GM19468 (cell line): ENCODE data around the gene KLC4.
"Not testable (repeated sequence)": the region's sequence is repeated elsewhere in the genome, so short reads cannot be mapped to it uniquely, and the experiment has no call there.

Experiments
- ATAC-seq: cut with Tn5 transposase; IDR thresholded peaks from one replicate; pipeline ENCODE4 v1.9.1; 2021; ENCODE audit warnings: mild to moderate bottlenecking, moderate library complexity, moderate number of reproducible peaks; ENCODE audit not compliant: unreplicated experiment; ENCODE audit errors: extremely low read depth

The KLC4 gene

GRCh38 chr6:43035495-43036194 lies 23.8 kb upstream of the KLC4 start:
- ATAC-seq, result no peak

GRCh38 chr6:43036712-43037111 lies 22.7 kb upstream of the KLC4 start:
- no peak for ATAC-seq

GRCh38 chr6:43037197-43037596 lies 22.2 kb upstream of the KLC4 start:
- ATAC-seq, result no peak

- ATAC-seq, result no peak
Observed at GRCh38 chr6:43037706-43038105, 21.7 kb upstream of the KLC4 start.

- no peak for ATAC-seq
Observed at GRCh38 chr6:43038727-43039126, 20.7 kb upstream of the KLC4 start.

GRCh38 chr6:43040542-43041257 lies 18.7 kb upstream of the KLC4 start:
- no peak for ATAC-seq

- not testable (repeated sequence) for ATAC-seq
Observed at GRCh38 chr6:43041475-43041874, 18.0 kb upstream of the KLC4 start.

- ATAC-seq, result no peak
Observed at GRCh38 chr6:43043310-43043709, 16.1 kb upstream of the KLC4 start.

- ATAC-seq, result no peak
Observed at GRCh38 chr6:43045371-43045930, 14.0 kb upstream of the KLC4 start.

GRCh38 chr6:43047998-43048397 lies 11.4 kb upstream of the KLC4 start:
- no peak for ATAC-seq

- no peak for ATAC-seq
Observed at GRCh38 chr6:43050981-43051380, 8.4 kb upstream of the KLC4 start.

GRCh38 chr6:43052225-43052841 lies 7.1 kb upstream of the KLC4 start:
- no peak for ATAC-seq

GRCh38 chr6:43052842-43053544 lies 6.4 kb upstream of the KLC4 start:
- ATAC-seq, result no peak

- peak; percentile 77 for ATAC-seq
Observed at GRCh38 chr6:43053545-43054205, 5.8 kb upstream of the KLC4 start, which contains the start of gene CUL7. Gene CUL7, minus strand, starts transcription at chr6:43053851. Its CDS starts 1,063 bp downstream, at chr6:43052788.

GRCh38 chr6:43054206-43054943 lies 5.1 kb upstream of the KLC4 start:
- ATAC-seq, result no peak

- ATAC-seq, result no peak
Observed at GRCh38 chr6:43055966-43056365, 3.5 kb upstream of the KLC4 start.

- no peak for ATAC-seq
Observed at GRCh38 chr6:43058531-43058930, 900 bp upstream of the KLC4 start.

GRCh38 chr6:43060034-43060754 lies 763 bp downstream of the KLC4 start:
- no peak for ATAC-seq
